ENCODE data around the gene CHST3. TPM values are rescaled to one million over a fixed set of nuclear protein-coding genes. Genes with fewer than 3 reads are reported as not detected.

CHST3 gene
- polyA plus RNA-seq, 1 donor (not counting 4 experiments of a cell fraction or from before 2014, with no cell fraction given): 12.0 TPM

DNA sequence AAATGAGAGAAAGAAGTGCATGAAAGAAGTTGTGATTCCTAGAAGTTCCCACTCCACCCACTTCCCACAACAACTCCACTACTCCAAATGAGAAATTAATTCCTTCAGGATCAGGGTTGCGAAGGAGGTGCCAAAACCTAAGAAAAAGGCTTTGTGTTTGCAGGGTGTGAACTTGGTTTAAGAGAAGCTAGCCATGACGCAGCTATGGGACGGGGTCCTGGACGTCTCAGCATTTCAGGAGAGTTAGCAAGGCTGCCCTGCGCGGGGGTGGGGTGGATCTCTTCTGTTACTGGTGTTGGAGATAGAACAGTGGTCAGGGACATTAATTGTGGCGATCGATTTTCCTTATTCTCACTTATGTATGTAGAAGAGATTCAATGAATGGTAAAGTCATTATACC is 61.2 kb downstream of the CHST3 start:
- Histone ChIP-seq H3K36me3 (ENCODE audit: control insufficient read depth in 2 of 2, extremely low read depth in 1 of 2, insufficient read depth in 2 of 2, low read length in 2 of 2) (no peaks in the 10 kb centered on the region), H3K4me2 (ENCODE audit: control insufficient read depth, extremely low read depth, insufficient read depth, low read depth, low read length) (no peak overlapping the region), H3K4me3 (ENCODE audit: control insufficient read depth in 2 of 3, extremely low read depth in 1 of 3, insufficient read depth in 2 of 3, low read depth in 1 of 3, low read length in 3 of 3) (no peak overlapping the region), H3K27ac (ENCODE audit: control insufficient read depth, insufficient read depth, low read length) (no peak overlapping the region), H3K9ac (ENCODE audit: control insufficient read depth, extremely low read depth, insufficient read depth, low read length) (no peak overlapping the region), H3K79me2 (ENCODE audit: control insufficient read depth, insufficient read depth, low read length) (no peaks in the 10 kb centered on the region), H3K9me3 (ENCODE audit: control insufficient read depth, low read depth, low read length) (no peaks in the 10 kb centered on the region), H3K9me1 (ENCODE audit: control insufficient read depth, extremely low read depth, insufficient read depth, low read length) (no peaks in the 10 kb centered on the region), H3K27me3 (ENCODE audit: control insufficient read depth, extremely low read depth, insufficient read depth, low read length) (no peaks in the 10 kb centered on the region), H4K20me1 (ENCODE audit: control insufficient read depth, extremely low read depth, insufficient read depth, low read length) (no peaks in the 10 kb centered on the region), H2AFZ (ENCODE audit: control insufficient read depth, low read length) (no peak overlapping the region), H3K4me1 (ENCODE audit: control insufficient read depth, extremely low read depth, insufficient read depth, low read length) (peaks cover 14% of the 10 kb centered on the region)
- TF ChIP-seq EZH2 (IDR thresholded peaks at IDR 0.05; ENCODE audit: low read length): no peak
- TF ChIP-seq, protein P1, sequence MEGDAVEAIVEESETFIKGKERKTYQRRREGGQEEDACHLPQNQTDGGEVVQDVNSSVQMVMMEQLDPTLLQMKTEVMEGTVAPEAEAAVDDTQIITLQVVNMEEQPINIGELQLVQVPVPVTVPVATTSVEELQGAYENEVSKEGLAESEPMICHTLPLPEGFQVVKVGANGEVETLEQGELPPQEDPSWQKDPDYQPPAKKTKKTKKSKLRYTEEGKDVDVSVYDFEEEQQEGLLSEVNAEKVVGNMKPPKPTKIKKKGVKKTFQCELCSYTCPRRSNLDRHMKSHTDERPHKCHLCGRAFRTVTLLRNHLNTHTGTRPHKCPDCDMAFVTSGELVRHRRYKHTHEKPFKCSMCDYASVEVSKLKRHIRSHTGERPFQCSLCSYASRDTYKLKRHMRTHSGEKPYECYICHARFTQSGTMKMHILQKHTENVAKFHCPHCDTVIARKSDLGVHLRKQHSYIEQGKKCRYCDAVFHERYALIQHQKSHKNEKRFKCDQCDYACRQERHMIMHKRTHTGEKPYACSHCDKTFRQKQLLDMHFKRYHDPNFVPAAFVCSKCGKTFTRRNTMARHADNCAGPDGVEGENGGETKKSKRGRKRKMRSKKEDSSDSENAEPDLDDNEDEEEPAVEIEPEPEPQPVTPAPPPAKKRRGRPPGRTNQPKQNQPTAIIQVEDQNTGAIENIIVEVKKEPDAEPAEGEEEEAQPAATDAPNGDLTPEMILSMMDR (optimal IDR thresholded peaks at IDR 0.05 in 1 of 3, IDR thresholded peaks at IDR 0.05 in 1 of 3, conservative IDR thresholded peaks at IDR 0.05 in 1 of 3; ENCODE audit: extremely low read depth in 1 of 3, insufficient read depth in 2 of 3, low read length in 3 of 3): no peak
- no peak for FAIRE-seq
- dilution Hi-C loops (cut with MboI; ENCODE audit: extremely low pct_ligation_motif_present, low sequenced_read_pairs): no loop called here
- no peak for DNase-seq (ENCODE audit: low read depth, low spot score)

- no peaks in the 10 kb centered on the region for H3K79me2 ChIP-seq (ENCODE audit: control insufficient read depth, insufficient read depth, low read length)
- H2AFZ ChIP-seq (ENCODE audit: control insufficient read depth, low read length): no peak overlapping the region
Observed at GRCh38 chr10:72025832-72026231, 61.6 kb downstream of the CHST3 start.

More at GRCh38 chr10:72025832-72026231, 61.6 kb downstream of the CHST3 start:
- no peak for TF ChIP-seq EZH2 (IDR thresholded peaks at IDR 0.05; ENCODE audit: low read length)
- TF ChIP-seq, protein P1 (optimal IDR thresholded peaks at IDR 0.05 in 1 of 3, IDR thresholded peaks at IDR 0.05 in 1 of 3, conservative IDR thresholded peaks at IDR 0.05 in 1 of 3; ENCODE audit: extremely low read depth in 1 of 3, insufficient read depth in 2 of 3, low read length in 3 of 3): no peak
- no peak overlapping the region for H3K4me2 ChIP-seq (ENCODE audit: control insufficient read depth, extremely low read depth, insufficient read depth, low read depth, low read length)
- no peaks in the 10 kb centered on the region for H3K27me3 ChIP-seq (ENCODE audit: control insufficient read depth, extremely low read depth, insufficient read depth, low read length)
- peaks cover 14% of the 10 kb centered on the region for H3K4me1 ChIP-seq (ENCODE audit: control insufficient read depth, extremely low read depth, insufficient read depth, low read length)
- H3K9ac ChIP-seq (ENCODE audit: control insufficient read depth, extremely low read depth, insufficient read depth, low read length): no peak overlapping the region
- dilution Hi-C loops (cut with MboI; ENCODE audit: extremely low pct_ligation_motif_present, low sequenced_read_pairs): no loop called here
- H4K20me1 ChIP-seq (ENCODE audit: control insufficient read depth, extremely low read depth, insufficient read depth, low read length): no peaks in the 10 kb centered on the region
- H3K27ac ChIP-seq (ENCODE audit: control insufficient read depth, insufficient read depth, low read length): no peak overlapping the region
- no peaks in the 10 kb centered on the region for H3K36me3 ChIP-seq (ENCODE audit: control insufficient read depth in 2 of 2, extremely low read depth in 1 of 2, insufficient read depth in 2 of 2, low read length in 2 of 2)
- H3K9me1 ChIP-seq (ENCODE audit: control insufficient read depth, extremely low read depth, insufficient read depth, low read length): no peaks in the 10 kb centered on the region
- no peak overlapping the region for H3K4me3 ChIP-seq (ENCODE audit: control insufficient read depth in 2 of 3, extremely low read depth in 1 of 3, insufficient read depth in 2 of 3, low read depth in 1 of 3, low read length in 3 of 3)
- FAIRE-seq (no peak), DNase-seq (ENCODE audit: low read depth, low spot score) (no peak)
- no peaks in the 10 kb centered on the region for H3K9me3 ChIP-seq (ENCODE audit: control insufficient read depth, low read depth, low read length)

Measured in keratinocyte (primary cell).